Activated T-helper 9 cell treated with anti-CD3 and anti-CD28 coated beads, Interleukin-2, amount 50 U/mL, for 16 hours (primary cell): ENCODE results near the gene MLLT1.

Experiments used
- DNase-seq: peaks from one replicate; pipeline ENCODE4 v3.0.0-alpha.2; 2020; ENCODE audit warnings: low read depth

Gene MLLT1

GRCh38 chr19:6275170-6275744 is 4.5 kb downstream of the MLLT1 start:
- no peak for DNase-seq

- no peak for DNase-seq
These were observed 5.0 kb downstream of the MLLT1 start for GRCh38 chr19:6274756-6275155.

- DNase-seq = no peak
These were observed 5.8 kb downstream of the MLLT1 start for GRCh38 chr19:6273701-6274601.

- DNase-seq = no peak
These were observed 6.7 kb downstream of the MLLT1 start for GRCh38 chr19:6272913-6273600.

GRCh38 chr19:6272411-6272791 is 7.4 kb downstream of the MLLT1 start:
- DNase-seq = no peak

GRCh38 chr19:6271721-6272410 is 7.9 kb downstream of the MLLT1 start:
- DNase-seq = no peak

GRCh38 chr19:6271251-6271650 is 8.5 kb downstream of the MLLT1 start:
- no peak for DNase-seq

GRCh38 chr19:6270822-6271221 is 9.0 kb downstream of the MLLT1 start:
- no peak for DNase-seq

- DNase-seq = no peak
These were observed 9.6 kb downstream of the MLLT1 start for GRCh38 chr19:6270076-6270745.

GRCh38 chr19:6269101-6269886 is 10.5 kb downstream of the MLLT1 start:
- DNase-seq = no peak

GRCh38 chr19:6268382-6268771 is 11.4 kb downstream of the MLLT1 start:
- no peak for DNase-seq

- no peak for DNase-seq
These were observed 12.0 kb downstream of the MLLT1 start for GRCh38 chr19:6267552-6268381.

GRCh38 chr19:6264803-6265202 is 15.0 kb downstream of the MLLT1 start:
- no peak for DNase-seq

GRCh38 chr19:6263735-6264444 is 15.9 kb downstream of the MLLT1 start:
- no peak for DNase-seq

- DNase-seq = no peak
These were observed 16.5 kb downstream of the MLLT1 start for GRCh38 chr19:6263306-6263705.

GRCh38 chr19:6262519-6262918 is 17.3 kb downstream of the MLLT1 start:
- no peak for DNase-seq

- no peak for DNase-seq
These were observed 17.9 kb downstream of the MLLT1 start for GRCh38 chr19:6261883-6262282.

- no peak for DNase-seq
These were observed 18.7 kb downstream of the MLLT1 start for GRCh38 chr19:6260912-6261650.

GRCh38 chr19:6260376-6260775 is 19.4 kb downstream of the MLLT1 start:
- DNase-seq = no peak
